HG02610 (cell line): ENCODE data around the gene CKAP4.

Experiments
- ATAC-seq: cut with Tn5 transposase; IDR thresholded peaks from one replicate; pipeline ENCODE4 v1.9.1; 2021; ENCODE audit warnings: mild to moderate bottlenecking, moderate library complexity; ENCODE audit not compliant: unreplicated experiment

The CKAP4 gene

GRCh38 chr12:106245767-106246166 lies 2.1 kb downstream of the CKAP4 start:
- no peak for ATAC-seq

- ATAC-seq = no peak
Measured at GRCh38 chr12:106243620-106244019, 4.2 kb downstream of the CKAP4 start.

- no peak for ATAC-seq
Measured at GRCh38 chr12:106240821-106241220, 7.0 kb downstream of the CKAP4 start.

GRCh38 chr12:106239951-106240335 lies 7.9 kb downstream of the CKAP4 start:
- ATAC-seq = no peak

GRCh38 chr12:106239241-106239950 lies 8.4 kb downstream of the CKAP4 start:
- no peak for ATAC-seq

- no peak for ATAC-seq
Measured at GRCh38 chr12:106238146-106238545, 9.7 kb downstream of the CKAP4 start.

GRCh38 chr12:106235770-106236169 lies 12.1 kb downstream of the CKAP4 start:
- no peak for ATAC-seq

GRCh38 chr12:106234449-106234848 lies 13.4 kb downstream of the CKAP4 start:
- ATAC-seq = no peak

- no peak for ATAC-seq
Measured at GRCh38 chr12:106233011-106233410, 14.8 kb downstream of the CKAP4 start.

- ATAC-seq = no peak
Measured at GRCh38 chr12:106229036-106229591, 18.7 kb downstream of the CKAP4 start.

- no peak for ATAC-seq
Measured at GRCh38 chr12:106228320-106228710, 19.5 kb downstream of the CKAP4 start.

- ATAC-seq = no peak
Measured at GRCh38 chr12:106227641-106228319, 20.0 kb downstream of the CKAP4 start.

GRCh38 chr12:106226884-106227640 lies 20.8 kb downstream of the CKAP4 start:
- no peak for ATAC-seq

GRCh38 chr12:106224355-106224706 lies 23.5 kb downstream of the CKAP4 start:
- ATAC-seq = no peak

GRCh38 chr12:106223485-106224354 lies 24.1 kb downstream of the CKAP4 start:
- ATAC-seq = no peak

GRCh38 chr12:106220536-106220935 lies 27.3 kb downstream of the CKAP4 start:
- ATAC-seq = no peak

- ATAC-seq = no peak
Measured at GRCh38 chr12:106219043-106219442, 28.8 kb downstream of the CKAP4 start.

- no peak for ATAC-seq
Measured at GRCh38 chr12:106217706-106218105, 30.1 kb downstream of the CKAP4 start.

GRCh38 chr12:106214571-106214970 lies 33.2 kb downstream of the CKAP4 start:
- no peak for ATAC-seq

GRCh38 chr12:106213662-106214061 lies 34.2 kb downstream of the CKAP4 start:
- ATAC-seq = no peak

GRCh38 chr12:106211973-106212372 lies 35.8 kb downstream of the CKAP4 start:
- ATAC-seq = no peak
